Activated CD8-positive, alpha-beta memory T cell treated with anti-CD3 and anti-CD28 coated beads, Interleukin-2, amount 50 U/mL, for 1 hour (primary cell): Measurements from ENCODE around the gene CCL3.
"Not testable (repeated sequence)": the region's sequence is repeated elsewhere in the genome, so short reads cannot be mapped to it uniquely, and the experiment has no call there.

Experiments used
- DNase-seq: peaks from one replicate; pipeline ENCODE4 v3.0.0-alpha.2; 2020; ENCODE audit errors: extremely low read depth

CCL3 gene

DNA sequence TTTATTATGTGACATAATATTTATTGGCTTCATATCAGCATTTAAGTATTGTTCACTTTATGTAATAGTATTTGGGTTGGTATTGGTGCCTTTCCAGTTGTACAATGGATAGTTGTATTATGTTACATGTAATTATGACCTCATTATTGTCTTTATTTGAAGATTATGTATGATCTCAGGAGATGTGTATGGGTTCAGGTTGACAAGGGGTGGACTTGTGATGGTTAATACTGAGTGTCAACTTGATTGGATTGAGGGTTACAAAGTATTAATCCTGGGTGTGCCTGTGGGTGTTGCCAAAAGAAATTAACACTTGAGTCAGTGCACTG, 25.7 kb upstream of the CCL3 start:
- not testable (repeated sequence) for DNase-seq

DNA sequence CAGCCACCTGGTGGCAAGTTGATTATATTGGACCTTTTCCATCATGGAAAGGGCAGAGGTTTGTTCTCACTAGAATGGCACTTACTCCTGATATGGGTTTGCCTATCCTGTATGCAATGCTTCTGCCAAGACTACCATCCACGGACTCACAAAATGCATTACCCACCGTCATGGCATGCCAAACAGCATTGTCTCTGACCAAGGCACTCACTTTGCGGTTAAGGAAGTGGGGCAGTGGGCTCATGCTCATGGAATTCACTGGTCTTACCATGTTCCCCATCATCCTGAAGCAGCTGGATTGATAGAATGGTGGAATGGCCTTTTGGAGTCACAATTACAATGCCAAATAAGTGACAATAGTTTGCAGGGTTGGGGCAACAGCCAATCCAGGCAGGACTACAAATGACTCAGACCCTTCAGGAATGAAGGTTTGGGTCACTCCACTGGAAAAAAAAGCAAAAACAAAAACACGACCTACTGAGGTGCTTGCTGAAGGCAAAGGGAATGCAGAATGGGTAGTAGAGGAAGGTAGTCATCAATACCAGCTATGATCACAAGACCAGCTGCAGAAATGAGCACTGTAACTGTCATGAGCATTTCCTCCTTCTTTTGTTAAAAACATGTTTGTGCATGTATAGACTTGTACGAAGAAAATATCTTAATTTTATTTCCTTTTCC, 25.2 kb upstream of the CCL3 start:
- DNase-seq: not testable (repeated sequence)

DNA sequence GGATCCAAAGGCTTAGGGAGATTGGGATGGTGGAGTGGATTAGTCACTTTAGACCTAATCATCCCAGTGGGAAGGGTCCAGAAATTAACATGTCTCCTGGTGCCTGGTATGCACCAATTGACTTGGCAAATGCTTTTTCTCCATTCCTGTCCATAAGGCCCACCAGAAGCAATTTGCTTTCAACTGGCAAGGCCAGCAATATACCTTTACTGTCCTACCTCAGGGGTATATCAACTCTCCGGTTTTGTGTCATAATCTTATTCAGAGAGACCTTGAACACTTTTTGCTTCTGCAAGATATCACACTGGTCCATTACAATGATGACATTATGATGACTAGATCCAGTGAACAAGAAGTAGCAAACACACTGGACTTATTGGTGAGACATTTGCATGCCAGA, 23.2 kb upstream of the CCL3 start:
- DNase-seq: not testable (repeated sequence)

DNA sequence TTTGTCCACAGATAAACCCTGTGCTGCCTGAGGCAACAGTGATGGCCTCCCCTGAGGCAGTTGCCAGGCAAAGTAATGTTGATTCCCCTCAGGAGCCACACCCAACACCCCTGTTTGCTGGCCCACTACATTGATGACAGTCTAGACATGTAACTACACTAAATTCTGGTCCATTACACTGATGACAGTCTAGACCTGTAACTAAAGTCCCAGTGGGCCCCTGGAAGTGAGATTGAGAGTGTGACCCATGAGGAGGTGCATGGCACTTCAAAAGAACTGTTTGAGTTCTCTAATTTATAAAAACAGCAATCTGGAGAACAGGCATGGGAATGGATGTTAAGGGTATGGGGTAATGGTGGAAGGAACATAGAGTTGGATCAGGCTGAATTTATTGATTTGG, 22.6 kb upstream of the CCL3 start:
- DNase-seq: no peak

DNA sequence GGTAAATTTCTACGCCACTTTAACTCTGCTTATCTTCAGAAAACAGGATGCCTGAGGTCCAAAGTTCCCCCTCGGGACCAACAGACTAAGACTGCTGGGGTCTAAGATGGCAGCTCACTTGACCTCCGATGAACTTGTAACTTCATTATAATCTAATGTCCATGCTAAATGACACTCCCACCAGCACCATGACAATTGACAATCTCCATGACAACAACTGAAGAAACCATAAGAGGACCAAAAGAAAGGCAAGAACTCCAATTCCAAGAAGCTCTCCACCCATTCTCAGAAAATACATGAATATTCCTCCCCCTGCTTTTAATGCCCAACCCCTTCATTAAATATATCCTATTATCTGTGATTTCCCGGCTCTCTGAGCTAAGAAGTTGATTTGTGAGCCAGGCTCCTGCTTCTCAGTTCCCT, 21.1 kb upstream of the CCL3 start:
- DNase-seq: no peak

DNA sequence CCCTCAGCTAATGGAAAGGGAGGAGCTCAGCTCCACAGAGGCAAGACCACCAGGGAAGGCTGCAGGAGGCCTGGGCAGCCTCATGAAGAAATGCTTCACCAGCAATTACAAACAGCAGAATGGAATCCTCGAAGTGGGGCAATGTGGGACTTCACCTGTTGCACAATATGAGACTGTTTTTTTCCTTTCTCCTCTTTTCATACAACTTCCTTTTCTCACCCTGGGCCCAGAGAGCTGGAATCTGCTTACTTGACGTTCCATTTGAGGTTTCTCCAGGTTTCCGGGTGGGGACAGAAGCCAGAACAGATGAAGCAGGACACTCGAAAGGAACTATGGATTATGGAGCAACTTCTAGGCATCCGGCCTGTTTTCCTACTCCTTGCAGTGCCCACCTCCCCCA, 18.3 kb upstream of the CCL3 start:
- not testable (repeated sequence) for DNase-seq

DNA sequence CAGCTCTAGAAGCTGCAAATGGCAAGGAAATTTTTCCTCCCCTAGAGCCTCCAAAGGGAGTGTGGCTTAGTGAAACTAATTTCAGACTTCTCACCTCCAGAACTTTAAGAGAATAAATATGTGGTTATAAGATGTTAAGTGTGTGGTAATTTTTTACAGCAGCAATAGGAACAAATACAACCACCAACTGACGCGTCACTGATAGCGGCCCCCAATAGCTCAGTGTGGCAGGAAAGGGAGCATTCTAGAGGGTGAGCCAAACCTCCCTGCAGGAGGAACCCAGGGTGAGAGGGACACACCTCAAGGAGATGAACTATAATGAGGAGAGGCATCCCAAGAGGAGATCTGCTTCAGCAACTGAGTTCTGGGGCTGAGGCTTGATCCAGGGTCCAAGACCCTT, 17.7 kb upstream of the CCL3 start:
- DNase-seq: no peak

DNA sequence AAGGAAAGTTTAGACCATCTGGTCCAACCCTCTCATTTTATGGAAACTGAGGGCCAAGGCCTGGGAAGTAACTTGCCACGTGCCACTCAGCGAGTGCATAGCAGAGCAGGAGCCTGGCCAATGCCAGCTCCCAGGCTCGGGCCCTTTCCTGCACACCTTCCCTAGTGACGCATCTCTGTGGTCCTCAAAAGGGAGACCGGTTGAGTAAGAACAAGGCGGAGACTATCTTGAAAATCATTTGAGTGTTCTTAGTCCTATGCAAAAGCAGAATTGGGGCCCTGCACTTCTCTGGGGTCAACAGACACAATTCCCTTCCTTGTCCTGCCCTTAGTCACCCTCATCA, 16.5 kb upstream of the CCL3 start:
- DNase-seq: no peak

DNA sequence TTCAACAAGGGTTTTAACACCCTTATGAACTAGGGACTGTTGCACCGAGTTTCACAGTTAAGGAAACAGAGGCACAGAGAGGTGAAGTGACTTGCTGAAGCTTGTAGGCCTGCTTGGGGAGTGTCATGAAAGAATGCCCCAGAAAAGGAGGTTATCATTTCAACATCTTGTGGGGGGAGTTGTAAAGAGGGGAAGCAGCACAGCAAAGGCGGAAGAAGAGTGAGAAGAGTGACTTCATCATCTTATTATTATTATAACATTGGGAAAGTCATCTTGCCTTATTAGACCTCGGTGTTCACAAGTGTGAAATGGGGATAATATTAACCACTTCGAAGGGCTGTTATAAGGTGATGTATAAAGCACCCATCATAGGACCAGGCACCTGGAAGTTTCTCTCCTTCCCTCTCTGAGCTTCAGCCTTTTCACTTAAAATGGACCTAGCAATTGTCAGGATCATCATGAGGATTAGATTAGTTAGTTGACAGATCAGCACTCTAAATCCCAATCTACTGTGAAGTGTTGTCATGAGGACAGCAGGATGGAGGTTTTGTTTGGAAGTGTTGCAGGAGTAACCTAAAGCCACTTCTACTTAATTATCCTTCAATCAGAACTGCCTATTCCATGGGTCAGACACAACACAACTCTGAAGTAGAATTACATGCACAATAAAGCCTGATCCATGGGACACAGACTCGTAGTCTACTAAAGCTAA, 16.0 kb upstream of the CCL3 start:
- no peak for DNase-seq

DNA sequence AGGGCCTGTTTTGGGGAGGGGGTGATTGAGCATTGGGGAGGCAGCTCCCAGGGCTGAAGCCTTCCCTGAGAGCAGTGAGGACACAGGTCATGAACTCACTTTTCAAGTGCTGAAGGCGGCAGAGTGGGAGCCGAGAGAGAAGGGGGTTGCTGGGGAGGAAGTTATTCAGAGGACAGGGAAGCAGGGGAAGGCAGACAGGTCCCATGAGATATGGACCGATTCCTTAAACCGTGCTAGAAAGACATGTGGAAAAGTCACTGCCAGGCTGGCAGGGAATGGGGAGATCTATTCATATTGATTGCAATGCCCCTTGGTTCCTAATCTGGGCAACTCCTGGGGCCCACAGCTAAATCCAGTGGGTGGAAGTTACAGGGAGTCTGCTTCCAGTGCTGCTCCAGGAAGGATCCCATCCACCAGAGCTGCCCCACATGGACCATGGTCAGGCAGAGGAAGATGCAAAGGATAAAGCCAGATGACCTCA, 14.8 kb upstream of the CCL3 start:
- no peak for DNase-seq

DNA sequence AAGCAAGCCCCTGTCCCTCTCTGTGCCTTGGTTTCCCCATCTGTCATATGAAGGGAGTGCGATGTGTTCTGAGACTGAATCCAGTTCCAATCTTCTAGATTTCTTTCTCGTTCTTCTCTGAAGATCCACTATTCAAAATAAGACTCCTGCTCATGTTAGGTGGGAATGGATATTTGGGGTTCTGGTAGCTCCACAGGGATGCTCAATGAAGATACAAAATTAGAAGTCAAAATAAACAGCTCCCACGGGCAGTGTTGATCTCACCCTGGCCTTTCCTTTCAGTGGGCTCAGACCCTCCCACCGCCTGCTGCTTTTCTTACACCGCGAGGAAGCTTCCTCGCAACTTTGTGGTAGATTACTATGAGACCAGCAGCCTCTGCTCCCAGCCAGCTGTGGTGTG, 14.3 kb upstream of the CCL3 start:
- not testable (repeated sequence) for DNase-seq

DNA sequence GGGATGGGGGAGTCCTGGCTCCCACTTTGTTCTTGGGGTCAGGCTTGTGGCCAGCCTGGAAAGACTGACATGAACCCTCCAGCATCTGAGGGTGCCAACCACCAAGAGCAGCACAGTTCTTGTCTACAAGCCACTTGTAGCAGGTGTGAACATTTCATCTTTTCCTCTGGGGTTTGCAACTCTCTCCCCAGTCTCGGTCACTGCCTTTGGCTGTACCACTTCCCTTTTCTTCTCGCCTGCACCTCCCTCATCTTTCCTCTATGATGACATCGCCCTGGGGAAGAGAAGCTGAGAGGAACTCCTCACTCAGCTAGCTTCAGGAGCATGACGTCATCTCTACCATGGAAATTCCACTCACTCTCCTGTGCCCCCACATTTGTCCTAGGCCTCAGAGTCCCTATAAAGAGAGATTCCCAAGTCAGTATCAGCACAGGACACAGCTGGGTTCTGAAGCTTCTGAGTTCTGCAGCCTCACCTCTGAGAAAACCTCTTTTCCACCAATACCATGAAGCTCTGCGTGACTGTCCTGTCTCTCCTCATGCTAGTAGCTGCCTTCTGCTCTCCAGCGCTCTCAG, 13.5 kb upstream of the CCL3 start, which contains the start of gene CCL4:
CCL4 (plus strand) TSS at position 427 of the 575 bp plus-strand sequence; CDS start at position 506, 79 bp downstream.
- peak; percentile 11 for DNase-seq

DNA sequence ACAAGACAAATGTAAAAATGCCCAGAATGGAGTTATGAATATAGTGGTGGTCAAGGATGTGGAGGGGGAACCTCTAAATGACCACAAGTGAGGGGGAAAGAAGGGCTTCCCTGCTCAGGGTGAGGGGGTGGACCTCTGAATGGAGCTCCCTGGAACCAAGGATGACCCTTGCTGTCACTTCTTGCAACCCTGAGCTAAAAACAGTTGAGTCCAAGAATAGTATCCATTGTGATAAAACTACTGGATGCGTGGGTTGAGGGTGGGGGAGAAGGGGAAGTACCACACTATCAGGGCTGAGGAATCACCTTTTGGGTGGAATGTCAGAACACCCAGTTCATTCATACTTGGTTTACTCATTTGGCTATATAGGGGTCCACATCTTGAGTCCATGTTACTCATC, 9.1 kb upstream of the CCL3 start:
- DNase-seq: not testable (repeated sequence)

DNA sequence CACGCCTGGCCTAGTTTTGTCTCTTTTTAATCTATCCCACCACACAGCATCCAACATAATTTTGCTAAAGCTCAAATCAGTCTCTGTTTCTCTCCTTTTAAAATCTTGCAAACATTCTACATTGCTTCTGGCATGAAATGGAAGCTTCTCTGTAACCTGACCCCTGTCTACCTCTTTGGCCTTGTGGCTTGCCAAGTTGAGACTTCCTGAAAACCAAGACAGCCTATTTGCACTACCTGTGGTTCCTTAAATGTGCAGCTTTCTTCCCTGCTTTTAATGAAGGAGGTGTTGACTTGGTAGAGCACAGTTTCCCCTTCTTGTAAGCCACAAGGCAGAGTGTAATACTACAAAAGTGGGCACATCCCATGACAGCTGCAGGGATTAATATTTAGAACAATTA, 6.0 kb upstream of the CCL3 start:
- no peak for DNase-seq

DNA sequence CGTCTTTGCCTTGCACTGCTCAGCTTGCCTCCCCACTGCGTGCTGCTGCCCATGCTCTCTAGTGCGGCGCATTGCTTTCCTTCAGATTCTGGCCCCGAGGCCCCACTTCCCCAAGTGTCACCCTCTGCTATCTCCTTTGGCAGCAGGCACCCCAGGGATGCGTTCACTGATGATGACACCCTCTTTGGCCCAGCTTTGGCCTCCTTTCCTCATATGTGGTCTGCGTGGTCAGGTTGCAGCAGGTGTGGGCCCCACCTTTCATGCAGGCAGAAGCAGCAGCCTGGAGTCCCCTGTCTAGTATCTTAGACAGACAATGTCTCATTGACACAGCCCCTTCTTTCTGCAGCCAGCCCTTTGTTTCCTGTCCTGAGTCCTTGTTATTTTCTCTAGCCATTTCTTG, 4.8 kb upstream of the CCL3 start:
- DNase-seq: no peak

DNA sequence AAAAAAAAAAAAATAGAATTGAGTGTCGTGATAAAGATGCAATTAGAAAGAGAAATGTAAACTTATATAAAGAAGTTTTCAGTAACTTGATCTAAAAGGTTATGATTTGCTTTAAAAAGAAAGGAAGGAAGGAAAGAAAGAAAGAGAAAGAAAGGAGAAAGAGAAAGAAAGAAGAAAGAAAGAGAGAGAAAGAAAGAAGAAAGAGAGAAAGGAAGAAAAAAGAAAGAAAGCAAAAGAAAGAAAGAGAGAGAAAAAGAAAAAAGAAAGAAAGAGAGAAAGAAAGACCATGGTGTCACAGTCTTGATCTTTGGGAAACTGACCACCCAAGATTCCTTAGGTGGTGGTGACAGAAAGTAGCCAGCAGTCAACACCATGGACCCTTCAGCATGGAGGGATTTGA, 4.3 kb upstream of the CCL3 start:
- no peak for DNase-seq

DNA sequence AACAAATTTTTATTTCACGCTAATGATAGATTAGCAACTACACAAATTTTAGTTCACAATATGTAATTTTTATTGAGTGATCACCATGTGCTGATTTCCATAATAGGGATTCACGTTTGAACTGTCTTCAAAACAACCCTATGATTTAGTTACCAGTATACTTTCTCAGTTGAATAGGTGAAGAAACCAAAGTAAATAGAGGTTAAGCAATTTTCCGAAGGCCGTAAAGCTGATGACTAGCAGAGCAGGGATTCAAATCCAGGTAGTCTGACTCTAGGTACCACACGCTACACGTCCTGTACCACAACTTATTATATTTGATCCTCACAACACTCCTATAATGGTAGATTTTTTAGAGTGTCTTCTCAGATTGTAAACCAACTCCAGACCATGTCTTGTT, 2.8 kb upstream of the CCL3 start:
- DNase-seq: not testable (repeated sequence)

DNA sequence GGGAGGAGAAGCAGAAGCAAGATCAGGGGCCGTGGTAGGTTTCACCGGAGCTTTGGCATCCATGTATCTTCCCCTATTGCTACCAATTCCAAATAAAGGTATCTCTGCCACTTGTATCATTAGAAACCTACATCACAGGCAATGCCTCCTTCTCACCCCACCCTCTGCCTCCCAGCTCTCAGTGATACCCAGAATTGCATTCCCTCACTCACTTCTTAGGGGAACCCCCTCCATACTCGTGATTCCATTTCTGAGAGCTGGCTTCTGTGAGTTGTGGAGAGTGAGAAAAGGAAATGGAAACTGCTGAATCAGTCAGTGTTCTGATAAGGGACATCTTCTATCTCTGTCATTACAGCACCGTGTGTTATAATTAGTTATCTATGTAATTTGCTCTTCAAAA, 2.3 kb upstream of the CCL3 start:
- no peak for DNase-seq

DNA sequence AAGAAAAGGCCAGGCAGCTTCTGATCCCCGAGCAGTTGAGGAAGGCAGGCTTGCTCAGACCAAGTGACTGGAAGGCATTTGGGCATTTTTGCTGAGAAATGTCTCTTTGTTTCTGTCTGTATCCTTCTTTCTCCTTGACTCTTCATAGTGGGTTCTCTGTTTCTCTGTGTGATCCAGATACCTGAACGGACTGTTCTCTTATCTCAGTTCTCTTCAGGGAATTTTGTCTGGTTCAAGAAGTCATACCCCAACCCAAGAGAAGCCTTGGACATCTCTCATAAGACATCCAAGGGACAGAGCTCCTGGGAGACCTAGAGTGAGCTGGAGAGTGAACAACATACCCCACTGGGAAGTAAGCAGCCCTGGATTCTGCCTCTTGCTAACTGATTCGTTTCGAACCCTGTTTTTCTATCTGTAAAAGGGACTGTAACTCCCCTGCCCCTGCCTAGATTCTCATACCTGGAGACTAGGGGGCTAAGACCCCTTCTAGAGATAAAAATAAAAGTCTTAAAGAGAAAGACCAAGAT, 541 bp downstream of the CCL3 start:
- no peak for DNase-seq

DNA sequence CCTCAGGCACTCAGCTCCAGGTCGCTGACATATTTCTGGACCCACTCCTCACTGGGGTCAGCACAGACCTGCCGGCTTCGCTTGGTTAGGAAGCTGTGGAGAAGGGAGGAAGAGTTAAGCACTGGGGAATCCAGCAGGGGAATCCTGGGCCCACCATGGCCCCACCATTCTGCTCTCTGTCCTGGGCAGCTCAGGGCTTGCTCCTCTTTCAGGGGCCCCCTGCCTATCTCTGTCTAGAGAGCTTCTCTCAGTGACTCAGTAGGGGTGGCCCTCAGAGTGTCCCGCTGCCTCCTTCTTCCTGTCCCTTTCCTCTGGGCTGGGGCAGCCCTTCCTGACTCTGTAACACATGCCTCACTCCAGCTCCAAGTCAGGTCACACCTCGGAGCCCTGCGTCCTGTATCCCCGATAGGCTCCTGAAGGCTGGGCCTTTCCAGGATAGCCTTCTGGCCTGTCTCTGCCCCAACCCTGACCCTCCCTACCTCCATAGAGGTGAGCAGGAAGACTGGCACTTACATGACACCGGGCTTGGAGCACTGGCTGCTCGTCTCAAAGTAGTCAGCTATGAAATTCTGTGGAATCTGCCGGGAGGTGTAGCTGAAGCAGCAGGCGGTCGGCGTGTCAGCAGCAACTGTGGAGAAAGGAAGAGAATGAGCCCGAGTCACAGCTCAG, 1.1 kb downstream of the CCL3 start:
- DNase-seq: no peak

DNA sequence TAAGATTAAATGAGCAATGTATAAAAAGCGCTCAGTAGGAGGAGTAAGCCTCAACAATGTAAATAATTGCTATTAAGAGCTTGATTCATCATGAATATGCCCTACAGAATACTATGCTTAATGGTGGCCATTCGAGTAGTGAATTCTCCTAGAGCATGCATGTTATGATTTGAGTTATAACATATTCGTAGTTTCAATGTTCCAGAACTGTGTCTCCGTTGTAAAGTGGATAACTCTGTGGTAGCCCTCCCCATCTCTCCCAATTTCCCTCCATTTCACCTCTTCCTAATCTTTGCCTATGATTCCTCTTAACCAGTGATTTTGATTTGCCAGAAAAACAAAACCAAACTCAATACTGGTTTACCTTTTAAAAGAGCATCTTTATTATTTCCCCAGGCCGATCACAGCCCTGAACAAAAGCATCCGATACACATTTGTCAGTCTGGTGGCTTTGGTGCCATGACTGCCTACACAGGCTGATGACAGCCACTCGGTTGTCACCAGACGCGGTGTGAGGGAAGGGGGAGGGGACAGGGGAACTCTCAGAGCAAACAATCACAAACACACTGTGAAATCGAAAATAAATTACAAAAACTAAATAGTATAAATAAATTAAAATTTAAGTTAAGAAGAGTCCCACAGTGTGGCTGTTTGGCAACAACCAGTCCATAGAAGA, 1.9 kb downstream of the CCL3 start:
- DNase-seq: not testable (repeated sequence)

DNA sequence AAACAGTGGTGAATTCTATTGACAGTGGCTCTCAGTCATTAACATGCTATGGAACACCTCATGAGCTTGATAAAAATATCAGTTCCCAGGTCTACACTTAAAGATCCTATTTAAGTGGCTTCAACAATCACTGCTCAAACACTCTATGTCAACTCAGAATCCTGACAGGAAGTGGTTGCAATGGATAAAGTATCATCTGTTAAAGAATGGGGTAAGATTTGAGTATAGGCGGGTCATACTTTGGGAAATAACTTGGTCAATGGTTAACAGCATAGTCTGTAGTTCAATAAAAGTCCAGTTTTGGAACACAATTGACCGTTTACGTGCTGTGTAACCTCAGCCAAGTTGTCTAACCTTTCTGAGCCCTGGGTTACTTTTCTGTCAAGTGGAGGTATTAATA, 2.5 kb downstream of the CCL3 start:
- DNase-seq: not testable (repeated sequence)
